Panc1 (cell line): Measurements from ENCODE around the gene IFNA1. TPM values are rescaled to one million over a fixed set of nuclear protein-coding genes. Genes with fewer than 3 reads are reported as not detected.

ENCODE experiments used
- ATAC-seq: fragments of 200-7000 bp; cut with Tn5 transposase; 2 replicates; pipeline ENCODE4 v1.9.1; 2020; ENCODE audit warnings: mild to moderate bottlenecking, moderate library complexity
- BruUV-seq: library from RNA; stranded (reverse); fragments of 400-500 nt; replicated peaks from 2 replicates; lab custom pipeline; 2021; lab: Mats Ljungman, UMichigan
- CTCF ChIA-PET: fragments of 300-600 bp; sonication (Branson Sonifier 250); formaldehyde crosslinking; loops from one replicate; lab custom pipeline; 2022; ENCODE audit warnings: antibody characterized with exemption; lab: Charles Lee
- POLR2A ChIA-PET: fragments of 300-600 bp; sonication (Branson Sonifier 250); formaldehyde crosslinking; loops from one replicate; lab custom pipeline; 2022; ENCODE audit warnings: antibody characterized with exemption; lab: Charles Lee
- DNase-seq: peaks from one replicate; pipeline ENCODE4 v3.0.0-alpha.2; 2010; ENCODE audit warnings: low read depth, low spot score
- H3K27ac ChIP-seq: 2 replicates; pipeline ENCODE4 v1.5.1; 2011; ENCODE audit warnings: mild to moderate bottlenecking, low read length, inconsistent platforms
- H3K27me3 ChIP-seq: fragments of 200-500 bp; sonication (Bioruptor generic); 2 replicates; pipeline ENCODE4 v1.6.0; 2014; ENCODE audit warnings: low read length, inconsistent platforms; ENCODE audit not compliant: control insufficient read depth, insufficient read depth
- H3K36me3 ChIP-seq: fragments of 200-500 bp; sonication (Bioruptor generic); 2 replicates; pipeline ENCODE4 v1.5.1; 2014; ENCODE audit warnings: inconsistent platforms, mild to moderate bottlenecking, low read length, moderate library complexity; ENCODE audit not compliant: control insufficient read depth, insufficient read depth
- H3K4me1 ChIP-seq: 2 replicates; pipeline ENCODE4 v1.5.1; 2011; ENCODE audit warnings: inconsistent platforms, mild to moderate bottlenecking, low read length, moderate library complexity; ENCODE audit not compliant: control insufficient read depth, insufficient read depth
- H3K4me3 ChIP-seq, 2 experiments: 2 replicates each; pipeline ENCODE4 v1.5.1; 2011 to 2012; ENCODE audit warnings: low read depth in 2 of 2, low read length in 2 of 2, mild to moderate bottlenecking in 2 of 2, inconsistent platforms in 1 of 2, moderate library complexity in 1 of 2
- H3K9me3 ChIP-seq: fragments of 200-500 bp; sonication (Bioruptor generic); 2 replicates; pipeline ENCODE4 v1.5.1; 2014; ENCODE audit warnings: low read depth, mild to moderate bottlenecking, inconsistent platforms, low read length, moderate library complexity; ENCODE audit not compliant: control insufficient read depth, insufficient read depth
- POLR2AphosphoS5 ChIP-seq: IDR thresholded peaks from 2 replicates; pipeline ENCODE4 v1.6.1; 2012; ENCODE audit warnings: mild to moderate bottlenecking, low read depth, low read length, moderate library complexity
- SIN3A ChIP-seq: IDR thresholded peaks from 2 replicates; pipeline ENCODE4 v1.6.1; 2012; ENCODE audit warnings: low read depth, mild to moderate bottlenecking, low read length, moderate library complexity, borderline replicate concordance; ENCODE audit not compliant: insufficient read depth
- TCF7L2 ChIP-seq: IDR thresholded peaks from 2 replicates; pipeline ENCODE4 v1.6.1; 2011; ENCODE audit warnings: mild to moderate bottlenecking, low read depth, low read length, inconsistent platforms
- in situ Hi-C: cut with HindIII; loops from 2 replicates; pipeline ENCODE4 v1.10.0; 2016; ENCODE audit warnings: low sequenced_read_pairs, low pct_unique_long_range_greater_than_20kb
- intact Hi-C: fragments of 100-400 bp; cut with micrococcal nuclease; formaldehyde crosslinking; loops from one replicate; pipeline ENCODE4 v1.10.0; 2022; ENCODE audit not compliant: unreplicated experiment
- total RNA-seq: library from RNA; stranded (reverse); gene quantifications from one replicate; pipeline ENCODE4 v1.2.1, GENCODE V29; 2021; ENCODE audit not compliant: unreplicated experiment
- TF ChIP-seq, protein P1 (sequence below): fragments of 450-650 bp; IDR thresholded peaks from 2 replicates; pipeline ENCODE4 v1.5.1; 2017; ENCODE audit warnings: mild to moderate bottlenecking
- TF ChIP-seq, protein P2 (sequence below), 2 experiments: IDR thresholded peaks; 2 replicates each; pipeline ENCODE4 v1.6.1; 2011 to 2012; ENCODE audit warnings: low read depth in 2 of 2, control low read depth in 1 of 2, low read length in 1 of 2, mild to moderate bottlenecking in 1 of 2, moderate library complexity in 1 of 2; ENCODE audit not compliant: insufficient read depth in 1 of 2

IFNA1 gene
- total RNA-seq, 1 experiment from 2014 or later = not detected

GRCh38 chr9:21452681-21453080 is 12.4 kb downstream of the IFNA1 start:
- Histone ChIP-seq H3K4me3 (no peak overlapping the region), H3K4me1 (no peaks in the 10 kb centered on the region), H3K27me3 (no peaks in the 10 kb centered on the region), H3K27ac (no peak overlapping the region), H3K36me3 (no peaks in the 10 kb centered on the region), H3K9me3 (no peaks in the 10 kb centered on the region)
- TF ChIP-seq, protein P1, sequence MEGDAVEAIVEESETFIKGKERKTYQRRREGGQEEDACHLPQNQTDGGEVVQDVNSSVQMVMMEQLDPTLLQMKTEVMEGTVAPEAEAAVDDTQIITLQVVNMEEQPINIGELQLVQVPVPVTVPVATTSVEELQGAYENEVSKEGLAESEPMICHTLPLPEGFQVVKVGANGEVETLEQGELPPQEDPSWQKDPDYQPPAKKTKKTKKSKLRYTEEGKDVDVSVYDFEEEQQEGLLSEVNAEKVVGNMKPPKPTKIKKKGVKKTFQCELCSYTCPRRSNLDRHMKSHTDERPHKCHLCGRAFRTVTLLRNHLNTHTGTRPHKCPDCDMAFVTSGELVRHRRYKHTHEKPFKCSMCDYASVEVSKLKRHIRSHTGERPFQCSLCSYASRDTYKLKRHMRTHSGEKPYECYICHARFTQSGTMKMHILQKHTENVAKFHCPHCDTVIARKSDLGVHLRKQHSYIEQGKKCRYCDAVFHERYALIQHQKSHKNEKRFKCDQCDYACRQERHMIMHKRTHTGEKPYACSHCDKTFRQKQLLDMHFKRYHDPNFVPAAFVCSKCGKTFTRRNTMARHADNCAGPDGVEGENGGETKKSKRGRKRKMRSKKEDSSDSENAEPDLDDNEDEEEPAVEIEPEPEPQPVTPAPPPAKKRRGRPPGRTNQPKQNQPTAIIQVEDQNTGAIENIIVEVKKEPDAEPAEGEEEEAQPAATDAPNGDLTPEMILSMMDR = no peak
- TF ChIP-seq, protein P2, sequence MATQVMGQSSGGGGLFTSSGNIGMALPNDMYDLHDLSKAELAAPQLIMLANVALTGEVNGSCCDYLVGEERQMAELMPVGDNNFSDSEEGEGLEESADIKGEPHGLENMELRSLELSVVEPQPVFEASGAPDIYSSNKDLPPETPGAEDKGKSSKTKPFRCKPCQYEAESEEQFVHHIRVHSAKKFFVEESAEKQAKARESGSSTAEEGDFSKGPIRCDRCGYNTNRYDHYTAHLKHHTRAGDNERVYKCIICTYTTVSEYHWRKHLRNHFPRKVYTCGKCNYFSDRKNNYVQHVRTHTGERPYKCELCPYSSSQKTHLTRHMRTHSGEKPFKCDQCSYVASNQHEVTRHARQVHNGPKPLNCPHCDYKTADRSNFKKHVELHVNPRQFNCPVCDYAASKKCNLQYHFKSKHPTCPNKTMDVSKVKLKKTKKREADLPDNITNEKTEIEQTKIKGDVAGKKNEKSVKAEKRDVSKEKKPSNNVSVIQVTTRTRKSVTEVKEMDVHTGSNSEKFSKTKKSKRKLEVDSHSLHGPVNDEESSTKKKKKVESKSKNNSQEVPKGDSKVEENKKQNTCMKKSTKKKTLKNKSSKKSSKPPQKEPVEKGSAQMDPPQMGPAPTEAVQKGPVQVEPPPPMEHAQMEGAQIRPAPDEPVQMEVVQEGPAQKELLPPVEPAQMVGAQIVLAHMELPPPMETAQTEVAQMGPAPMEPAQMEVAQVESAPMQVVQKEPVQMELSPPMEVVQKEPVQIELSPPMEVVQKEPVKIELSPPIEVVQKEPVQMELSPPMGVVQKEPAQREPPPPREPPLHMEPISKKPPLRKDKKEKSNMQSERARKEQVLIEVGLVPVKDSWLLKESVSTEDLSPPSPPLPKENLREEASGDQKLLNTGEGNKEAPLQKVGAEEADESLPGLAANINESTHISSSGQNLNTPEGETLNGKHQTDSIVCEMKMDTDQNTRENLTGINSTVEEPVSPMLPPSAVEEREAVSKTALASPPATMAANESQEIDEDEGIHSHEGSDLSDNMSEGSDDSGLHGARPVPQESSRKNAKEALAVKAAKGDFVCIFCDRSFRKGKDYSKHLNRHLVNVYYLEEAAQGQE (IDR thresholded peaks at IDR 0.05; ENCODE audit: insufficient read depth in 1 of 2, low read depth in 2 of 2, low read length in 1 of 2) = no peak
- no peak for TF ChIP-seq SIN3A
- ChIA-PET CTCF (no interaction called here), POLR2A (no interaction called here)
- no TSS peak for BruUV-seq
- ATAC-seq = no peak
- in situ Hi-C loops = no loop called here
- intact Hi-C loops = no loop called here
- no peak for DNase-seq

- Histone ChIP-seq H3K36me3 (no peaks in the 10 kb centered on the region), H3K27me3 (no peaks in the 10 kb centered on the region), H3K9me3 (no peaks in the 10 kb centered on the region), H3K4me3 (no peak overlapping the region), H3K4me1 (no peaks in the 10 kb centered on the region), H3K27ac (no peak overlapping the region)
- in situ Hi-C loops = no loop called here
- no peak for TF ChIP-seq TCF7L2
- TF ChIP-seq, protein P2 (IDR thresholded peaks at IDR 0.05; ENCODE audit: insufficient read depth in 1 of 2, low read depth in 2 of 2, low read length in 1 of 2) = no peak
- TF ChIP-seq, protein P1 = no peak
- no peak for TF ChIP-seq SIN3A
- TF ChIP-seq POLR2AphosphoS5 = no peak
- DNase-seq = no peak
- intact Hi-C loops = no loop called here
- ChIA-PET POLR2A (no interaction called here), CTCF (no interaction called here)
- ATAC-seq = no peak
- no TSS peak for BruUV-seq
Measured at GRCh38 chr9:21454149-21454548, 13.9 kb downstream of the IFNA1 start.
